Suprapubic skin (tissue), 4 donors: ENCODE data around the gene ZBTB8B.

Source experiments
- CTCF ChIP-seq, 2 donors: fragments of 200-600 bp in 1 of 2; fragments of 450-650 bp in 1 of 2; sonication (generic) in 1 of 2; IDR thresholded peaks; one replicate each; pipeline ENCODE4 v1.5.1; 2016 to 2019; ENCODE audit warnings: antibody characterized with exemption in 2 of 2, mild to moderate bottlenecking in 1 of 2, moderate library complexity in 1 of 2
- EP300 ChIP-seq: sonication (generic); formaldehyde crosslinking; IDR thresholded peaks from one replicate; pipeline ENCODE4 v1.6.1; 2017; ENCODE audit warnings: antibody characterized with exemption
- POLR2A ChIP-seq, 2 donors: fragments of 450-650 bp; IDR thresholded peaks; one replicate each; pipeline ENCODE4 v1.6.1; 2017; ENCODE audit warnings: antibody characterized with exemption in 2 of 2, mild to moderate bottlenecking in 2 of 2, moderate library complexity in 2 of 2
- POLR2AphosphoS5 ChIP-seq, 3 donors: sonication (generic); formaldehyde crosslinking; IDR thresholded peaks; one replicate each; pipeline ENCODE4 v1.6.1; 2017; ENCODE audit warnings: antibody characterized with exemption in 3 of 3

GRCh38 chr1:32427264-32427963, 37.5 kb upstream of the ZBTB8B start:
- no peak for TF ChIP-seq CTCF (IDR thresholded peaks at IDR 0.05)
- TF ChIP-seq POLR2A (IDR thresholded peaks at IDR 0.05), result no peak
- TF ChIP-seq POLR2AphosphoS5 (IDR thresholded peaks at IDR 0.05), result no peak
- no peak for TF ChIP-seq EP300
